ENCODE measurements around the gene CEP170B.
"Not testable (repeated sequence)": the region's sequence is repeated elsewhere in the genome, so short reads cannot be mapped to it uniquely, and the experiment has no call there.

CEP170B gene

DNA sequence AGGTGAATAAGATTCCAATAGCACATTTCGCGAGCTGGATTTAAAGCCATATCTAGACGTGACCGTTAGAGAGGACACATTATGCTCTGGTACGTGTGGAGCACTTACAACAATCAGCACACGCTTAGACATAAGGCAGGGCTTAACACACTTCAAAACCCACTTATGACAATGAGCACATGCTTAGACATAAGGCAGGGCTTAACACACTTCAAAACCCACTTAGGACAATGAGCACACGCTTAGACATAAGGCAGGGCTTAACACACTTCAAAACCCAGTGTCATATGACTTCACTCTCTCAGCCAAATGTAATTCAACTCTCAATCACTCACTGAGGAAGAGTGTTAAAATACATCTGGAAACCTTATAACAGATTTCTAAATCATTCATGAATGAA, 48.4 kb downstream of the CEP170B start:
- no peak for DNase-seq (ENCODE audit: low read depth in 1 of 2, low spot score in 1 of 2)
- Histone ChIP-seq H3K4me3 (replicated peaks; ENCODE audit: insufficient read depth, low read length) (no peak overlapping the region), H3K27me3 (ENCODE audit: insufficient read depth, poor library complexity, severe bottlenecking) (no peaks in the 10 kb centered on the region), H3K27ac (replicated peaks) (no peak overlapping the region)
- TF ChIP-seq REST (IDR thresholded peaks at IDR 0.05; ENCODE audit: insufficient replicate concordance, low read depth): no peak
- no peak for TF ChIP-seq GABPA (IDR thresholded peaks at IDR 0.05; ENCODE audit: low read depth)
- no peak for TF ChIP-seq CTCF (IDR thresholded peaks at IDR 0.05; ENCODE audit: insufficient read depth, low read length)
- TF ChIP-seq SPI1 (IDR thresholded peaks at IDR 0.05; ENCODE audit: borderline replicate concordance, low read depth): no peak
- TF ChIP-seq POLR2AphosphoS5 (IDR thresholded peaks at IDR 0.05; ENCODE audit: low read depth): no peak

DNA sequence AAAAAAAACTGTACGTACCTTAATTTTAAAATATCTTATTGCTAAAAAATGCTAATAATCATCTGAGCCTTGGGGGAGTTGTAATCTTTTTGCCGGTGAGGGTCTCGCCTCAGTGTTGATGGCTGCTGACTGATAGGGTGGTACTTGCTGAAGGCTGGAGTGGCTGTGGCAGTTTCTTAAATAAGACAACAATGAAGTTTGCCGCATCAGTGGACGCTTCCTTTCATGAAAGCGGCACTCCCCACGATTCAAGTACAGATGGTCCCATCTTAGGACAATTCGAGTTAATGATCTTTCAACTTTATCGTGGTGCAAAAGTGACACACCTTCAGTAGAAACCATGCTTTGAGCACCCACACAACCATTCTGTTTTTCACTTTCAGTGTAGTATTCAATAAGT, 52.0 kb downstream of the CEP170B start:
- Histone ChIP-seq H3K27ac (replicated peaks) (no peak overlapping the region), H3K4me3 (replicated peaks; ENCODE audit: insufficient read depth, low read length) (no peak overlapping the region), H3K27me3 (ENCODE audit: insufficient read depth, poor library complexity, severe bottlenecking) (no peaks in the 10 kb centered on the region)
- TF ChIP-seq CTCF (IDR thresholded peaks at IDR 0.05; ENCODE audit: insufficient read depth, low read length) (no peak), GABPA (IDR thresholded peaks at IDR 0.05; ENCODE audit: low read depth) (no peak)
- DNase-seq (ENCODE audit: low read depth in 1 of 2, low spot score in 1 of 2): no peak

DNA sequence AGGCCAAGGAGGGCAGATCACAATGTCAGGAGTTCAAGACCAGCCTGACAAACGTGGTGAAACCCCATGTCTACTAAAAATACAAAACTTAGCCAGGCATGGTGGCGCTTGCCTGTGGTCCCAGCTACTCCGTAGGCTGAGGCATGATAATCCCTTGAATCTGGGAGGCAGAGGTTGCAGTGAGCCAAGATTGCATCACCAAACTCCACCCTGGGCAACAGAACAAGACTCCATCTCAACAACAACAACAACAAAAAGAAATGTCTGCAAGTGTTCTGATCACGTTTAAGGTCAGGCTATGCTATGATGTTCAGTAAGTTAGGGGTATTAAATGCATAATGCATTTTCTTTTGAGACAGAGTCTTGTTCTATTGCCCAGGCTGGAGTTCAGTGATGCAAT, 52.9 kb downstream of the CEP170B start:
- H3K4me3 ChIP-seq (replicated peaks; ENCODE audit: insufficient read depth, low read length): no peak overlapping the region
- TF ChIP-seq GABPA (IDR thresholded peaks at IDR 0.05; ENCODE audit: low read depth): no peak
- no peak for TF ChIP-seq CTCF (IDR thresholded peaks at IDR 0.05; ENCODE audit: insufficient read depth, low read length)
- no peak for TF ChIP-seq POLR2AphosphoS5 (IDR thresholded peaks at IDR 0.05; ENCODE audit: low read depth)
- no peak for TF ChIP-seq REST (IDR thresholded peaks at IDR 0.05; ENCODE audit: insufficient replicate concordance, low read depth)
- no peak for TF ChIP-seq SPI1 (IDR thresholded peaks at IDR 0.05; ENCODE audit: borderline replicate concordance, low read depth)
- H3K27me3 ChIP-seq (ENCODE audit: insufficient read depth, poor library complexity, severe bottlenecking): no peaks in the 10 kb centered on the region
- DNase-seq (ENCODE audit: low read depth in 1 of 2, low spot score in 1 of 2): no peak
- H3K27ac ChIP-seq (replicated peaks): no peak overlapping the region

DNA sequence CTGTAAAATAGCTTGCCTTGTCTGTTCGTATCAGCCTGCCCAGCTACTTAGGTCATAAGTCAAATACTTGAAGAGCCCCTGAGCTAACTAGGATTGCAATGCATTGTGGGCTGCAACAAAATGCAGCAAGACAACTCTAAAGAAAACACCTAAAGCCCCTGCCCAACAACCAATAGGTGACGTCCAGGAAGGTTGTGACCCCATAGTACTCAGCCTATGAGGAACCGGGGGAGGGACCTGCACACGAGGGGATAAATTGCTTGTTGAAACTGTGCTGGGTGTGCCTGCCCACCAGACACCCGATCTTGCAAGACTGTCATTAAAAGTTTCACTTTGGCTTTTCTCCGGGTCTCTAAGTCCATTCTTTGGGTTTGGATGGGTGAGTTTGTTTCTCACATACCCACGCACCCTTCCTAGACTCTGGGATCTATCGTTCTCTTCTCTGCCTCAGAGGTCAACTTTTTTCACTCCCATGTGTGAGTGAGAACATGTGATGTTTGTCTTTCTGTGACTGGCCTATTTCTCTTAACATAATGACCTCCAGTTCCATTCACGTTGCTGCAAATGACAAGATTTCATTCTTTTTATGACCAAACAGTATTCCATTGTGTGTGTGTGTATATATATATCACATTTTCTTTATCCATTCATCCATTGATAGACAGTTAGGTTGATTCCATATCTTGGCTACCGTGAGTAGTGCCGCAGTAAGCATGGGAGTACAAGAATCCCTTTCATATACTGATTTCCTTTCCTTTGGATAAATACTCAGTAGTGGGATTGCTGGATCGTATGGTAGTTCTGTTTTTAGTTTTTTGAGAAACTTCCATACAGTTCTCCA, 54.3 kb downstream of the CEP170B start:
- H3K27ac ChIP-seq (replicated peaks); H3K27me3 ChIP-seq (ENCODE audit: insufficient read depth, poor library complexity, severe bottlenecking); DNase-seq (ENCODE audit: low read depth in 1 of 2, low spot score in 1 of 2); H3K4me3 ChIP-seq (replicated peaks; ENCODE audit: insufficient read depth, low read length): not testable (repeated sequence)
